GM12878 (cell line): ENCODE results near the gene ASIC4. TPM values are rescaled to one million over a fixed set of nuclear protein-coding genes. Genes with fewer than 3 reads are reported as not detected.

Experiments
- ATAC-seq: fragments of 200-7000 bp; cut with Tn5 transposase; 3 replicates; pipeline ENCODE4 v1.9.1; 2020; ENCODE audit warnings: mild to moderate bottlenecking, moderate library complexity
- BruUV-seq: library from RNA; stranded (reverse); fragments of 400-500 nt; replicated peaks from 2 replicates; lab custom pipeline; 2021; lab: Mats Ljungman, UMichigan
- CTCF ChIA-PET: fragments of 300-600 bp; sonication (Branson Sonifier 250); formaldehyde crosslinking; extraction: SDS; loops from one replicate; lab custom pipeline; 2021; ENCODE audit warnings: inconsistent platforms; lab: Yijun Ruan, JAX
- POLR2A ChIA-PET: fragments of 350-600 bp; formaldehyde crosslinking; extraction: SDS; loops from one replicate; lab custom pipeline; 2021; ENCODE audit warnings: inconsistent platforms; lab: Charles Lee
- RAD21 ChIA-PET: fragments of 300-600 bp; sonication (Branson Sonifier 250); formaldehyde crosslinking; loops from one replicate; lab custom pipeline; 2023; ENCODE audit warnings: antibody characterized with exemption; ENCODE audit not compliant: unreplicated experiment; lab: Charles Lee
- SMC1A ChIA-PET: fragments of 300-600 bp; sonication (Branson Sonifier 250); formaldehyde crosslinking; loops from one replicate; lab custom pipeline; 2023; ENCODE audit not compliant: unreplicated experiment, uncharacterized antibody; lab: Charles Lee
- DNase-seq: peaks from one replicate; pipeline ENCODE4 v3.0.0-alpha.2; 2011; ENCODE audit warnings: low read depth, low spot score
- FAIRE-seq: peaks from 3 replicates; lab custom pipeline; 2011; peaks lifted over from hg19 to GRCh38; lab: Jason Lieb, UNC
- H2AFZ ChIP-seq: 2 replicates; pipeline ENCODE4 v1.6.0; 2011; ENCODE audit warnings: low read depth, low read length, control low read depth; ENCODE audit not compliant: control insufficient read depth
- H3K27ac ChIP-seq: 2 replicates; pipeline ENCODE4 v1.5.1; 2011; ENCODE audit warnings: control low read depth; ENCODE audit not compliant: control insufficient read depth, insufficient read depth
- H3K27me3 ChIP-seq, 2 experiments: replicated peaks in 1 of 2; 2 replicates each; pipeline versions ENCODE4 v1.6.0 to v1.6.1; 2011; ENCODE audit warnings: low read length in 1 of 2; ENCODE audit not compliant: control insufficient read depth in 2 of 2, insufficient read depth in 2 of 2
- H3K36me3 ChIP-seq, 2 experiments: 2 replicates each; pipeline ENCODE4 v1.5.1; 2011; ENCODE audit warnings: low read length in 1 of 2; ENCODE audit not compliant: control insufficient read depth in 2 of 2, insufficient read depth in 2 of 2
- H3K4me1 ChIP-seq: 2 replicates; pipeline ENCODE4 v1.6.1; 2011; ENCODE audit warnings: mild to moderate bottlenecking, low read length, moderate library complexity, mixed read lengths; ENCODE audit not compliant: control insufficient read depth, insufficient read depth
- H3K4me2 ChIP-seq: 2 replicates; pipeline ENCODE4 v1.6.0; 2011; ENCODE audit warnings: control low read depth; ENCODE audit not compliant: control insufficient read depth, insufficient read depth
- H3K4me3 ChIP-seq: fragments of 200-600 bp; sonication (generic); 2 replicates; pipeline ENCODE4 v1.5.1; 2016
- H3K79me2 ChIP-seq: 2 replicates; pipeline ENCODE4 v1.6.0; 2011; ENCODE audit warnings: low read length; ENCODE audit not compliant: control insufficient read depth, insufficient read depth
- H3K9ac ChIP-seq: 2 replicates; pipeline ENCODE4 v1.8.0; 2011; ENCODE audit warnings: low read length, control low read depth, mixed read lengths; ENCODE audit not compliant: control insufficient read depth, insufficient read depth
- H3K9me3 ChIP-seq: replicated peaks from 3 replicates; pipeline ENCODE4 v1.5.1; 2011; ENCODE audit warnings: mild to moderate bottlenecking, low read length; ENCODE audit not compliant: control insufficient read depth, insufficient read depth
- H4K20me1 ChIP-seq: 2 replicates; pipeline ENCODE4 v1.6.0; 2011; ENCODE audit not compliant: control insufficient read depth, insufficient read depth
- CTCF ChIP-seq, 3 experiments: IDR thresholded peaks in 2 of 3; conservative IDR thresholded peaks in 1 of 3; 2 replicates each; pipeline ENCODE4 v1.5.1; 2011; ENCODE audit warnings: low read depth in 3 of 3, low read length in 3 of 3, mild to moderate bottlenecking in 3 of 3, control low read depth in 2 of 3, moderate library complexity in 2 of 3, inconsistent platforms in 1 of 3, mixed read lengths in 1 of 3; ENCODE audit not compliant: control insufficient read depth in 2 of 3, insufficient read depth in 1 of 3; ENCODE audit errors: extremely low read depth in 1 of 3
- MAX ChIP-seq: IDR thresholded peaks from 2 replicates; pipeline ENCODE4 v1.6.1; 2012; ENCODE audit warnings: low read depth, low read length, improper control_type of control experiment
- MLLT1 ChIP-seq: fragments of 450-650 bp; IDR thresholded peaks from 2 replicates; pipeline ENCODE4 v1.6.1; 2016; ENCODE audit warnings: mild to moderate bottlenecking
- RAD21 ChIP-seq: IDR thresholded peaks from 2 replicates; pipeline ENCODE4 v1.6.1; 2011; ENCODE audit warnings: mild to moderate bottlenecking, low read depth, low read length, moderate library complexity; ENCODE audit not compliant: insufficient read depth
- SMC3 ChIP-seq: IDR thresholded peaks from 2 replicates; pipeline ENCODE4 v1.6.1; 2011; ENCODE audit warnings: low read length, improper control_type of control experiment, borderline replicate concordance
- SRF ChIP-seq, 2 experiments: IDR thresholded peaks; 2 replicates each; pipeline ENCODE4 v1.6.1; 2011; ENCODE audit warnings: low read depth in 2 of 2, low read length in 2 of 2, mild to moderate bottlenecking in 1 of 2, moderate library complexity in 1 of 2
- YY1 ChIP-seq: IDR thresholded peaks from 2 replicates; pipeline ENCODE4 v1.6.1; 2011; ENCODE audit warnings: low read depth, mild to moderate bottlenecking, low read length
- ZZZ3 ChIP-seq: IDR thresholded peaks from 2 replicates; pipeline ENCODE4 v1.6.1; 2011; ENCODE audit warnings: low read depth; ENCODE audit not compliant: control insufficient read depth, insufficient read length
- WGBS: methylation state at CpG from one replicate; pipeline ENCODE4 v1.1.6; 2016; ENCODE audit warnings: low lambda C conversion rate; ENCODE audit not compliant: insufficient replicate concordance, insufficient coverage; ENCODE audit errors: missing lambda C conversion rate; 5-methylcytosine and 5-hydroxymethylcytosine counted together
- in situ Hi-C: fragments of 300-500 bp; cut with MboI; formaldehyde crosslinking; loops from 9 replicates; pipeline ENCODE4 v1.14.3; 2018; ENCODE audit warnings: mixed read lengths
- intact Hi-C: fragments of 100-400 bp; cut with micrococcal nuclease; formaldehyde crosslinking; loops from one replicate; pipeline ENCODE4 v1.14.2; 2022; ENCODE audit not compliant: unreplicated experiment
- polyA plus RNA-seq, 11 experiments: library from polyadenylated mRNA; depleted of rRNA in 4 of 11; unstranded in 6 of 11; stranded (reverse) in 5 of 11; fragments of >200 nt; fragmentation: Nextera tagmentation in 4 of 11; fragmentation: Illumina TruSeq in 1 of 11; extraction: Ambion mirVana in 4 of 11; extraction: Trizol in 1 of 11; gene quantifications; 1 replicate in 1 of 11; 2 replicates in 10 of 11; pipeline versions ENCODE4 v1.2.1 to v1.2.3, GENCODE V29; 2011 to 2016; ENCODE audit warnings: inconsistent platforms in 2 of 11, missing spikeins in 2 of 11, low read depth in 1 of 11
- total RNA-seq, 4 experiments: library from RNA; depleted of rRNA in 3 of 4; stranded (reverse); fragments of >200 nt in 3 of 4; fragmentation: Illumina TruSeq in 1 of 4; extraction: Trizol in 1 of 4; gene quantifications; 2 replicates each; pipeline versions ENCODE4 v1.2.1 to v1.2.3, GENCODE V29; 2013 to 2021

The ASIC4 gene
- total and polyA plus RNA-seq, 10 of the 15 experiments (the other 5 are each of a cell fraction or from before 2014, with no cell fraction given): 0.01 TPM; not detected in 9

DNA sequence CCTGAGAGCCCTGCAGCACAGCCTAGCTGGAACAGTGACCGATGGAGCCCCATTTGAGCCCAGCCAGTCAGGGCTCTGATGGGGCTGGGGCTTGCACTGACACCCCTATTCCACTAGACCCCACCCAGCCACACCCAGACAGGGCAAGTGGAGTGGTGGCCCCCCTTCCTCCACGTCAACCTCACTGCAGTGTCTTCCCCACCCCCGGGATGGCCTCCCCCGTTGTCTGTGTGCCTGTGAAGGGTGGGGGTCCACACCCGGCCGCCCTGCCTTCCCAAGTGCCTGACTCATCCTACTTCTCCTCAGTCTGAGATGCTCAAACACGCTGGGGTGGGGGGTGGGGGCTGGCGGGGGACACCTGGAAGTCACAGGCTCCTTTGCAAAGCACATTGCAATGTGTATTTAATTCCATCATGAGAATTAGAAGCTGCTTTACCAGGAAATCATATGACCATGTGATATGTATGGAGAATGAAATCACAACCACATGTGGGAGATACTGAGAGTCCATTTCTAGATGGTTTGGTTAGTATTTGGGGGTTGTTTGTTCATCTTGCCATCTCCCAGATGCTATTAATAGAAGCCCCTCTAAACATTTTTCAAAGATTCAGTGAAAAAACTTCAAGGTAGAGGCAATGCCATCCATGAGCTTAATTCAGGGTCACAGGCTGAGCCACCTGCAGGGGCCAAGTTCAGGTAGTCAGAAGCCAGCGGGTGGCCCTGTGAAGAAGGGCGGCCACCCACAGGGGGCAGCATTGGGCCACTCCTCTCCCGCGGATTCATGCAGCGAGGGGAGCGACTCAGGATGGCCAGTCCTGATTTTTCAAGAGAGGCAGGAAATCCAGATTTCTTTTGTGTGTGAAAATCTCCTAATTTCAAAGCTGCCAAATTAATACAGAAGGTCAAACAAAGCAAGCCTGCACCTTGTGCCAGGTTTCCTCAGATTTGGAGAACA is 38.3 kb upstream of the ASIC4 start:
- POLR2A ChIA-PET: no interaction called here
- Histone ChIP-seq H3K9me3 (no peaks in the 10 kb centered on the region), H3K9ac (no peak overlapping the region), H4K20me1 (no peaks in the 10 kb centered on the region), H3K4me2 (no peak overlapping the region), H3K4me3 (no peak overlapping the region), H3K36me3 (no peaks in the 10 kb centered on the region), H3K27ac (no peak overlapping the region), H3K79me2 (no peaks in the 10 kb centered on the region), H3K27me3 (no peaks in the 10 kb centered on the region; a peak in 2 of 4 replicates), H3K4me1 (no peaks in the 10 kb centered on the region), H2AFZ (no peak overlapping the region)
- 13% methylated on average over 12 of the region's 14 CpGs for WGBS
- CTCF ChIA-PET: interaction anchor here (0.8 to 4.0 kb wide), 5 partner anchors 12 to 239 kb away, joined by 3 to 25 read pairs (median 4); no protein-coding TSS in a partner anchor
- peak; percentile 87 for ATAC-seq
- in situ Hi-C loops (no loop called here), intact Hi-C loops (loop anchor here (10.0 kb wide), 1 partner anchor 159 kb away; no protein-coding TSS in a partner anchor)
- SMC1A ChIA-PET: interaction anchor here (0.6 kb wide), 1 partner anchor 203 kb away, joined by 3 read pairs; no protein-coding TSS in a partner anchor
- no peak for FAIRE-seq
- TF ChIP-seq MAX (no peak), SMC3 (peak; percentile 59), YY1 (0 out of 2 replicates have a peak, but pooled peaks have one; percentile 12), MLLT1 (no peak), CTCF (IDR thresholded peaks at IDR 0.05 in 2 of 3, conservative IDR thresholded peaks at IDR 0.05 in 1 of 3; ENCODE audit: control insufficient read depth in 2 of 3, extremely low read depth in 1 of 3, insufficient read depth in 1 of 3, low read depth in 3 of 3, low read length in 3 of 3) (peak; percentile 63 to 75 (median 74)), ZZZ3 (no peak), SRF (IDR thresholded peaks at IDR 0.05; ENCODE audit: low read depth in 2 of 2, low read length in 2 of 2) (no peak), RAD21 (peak; percentile 54)
- RAD21 ChIA-PET: interaction anchor here (2.0 kb wide), 1 partner anchor 54 kb away, joined by 7 read pairs; no protein-coding TSS in a partner anchor
- DNase-seq: no peak
- BruUV-seq: no TSS peak
